GM12892 (cell line): ENCODE results near the gene SNX4.

Experiments used
- POLR2A ChIP-seq: IDR thresholded peaks from 2 replicates; pipeline ENCODE4 v1.6.1; 2011; ENCODE audit warnings: low read depth, low read length, control low read depth
- POLR2AphosphoS5 ChIP-seq: IDR thresholded peaks from 2 replicates; pipeline ENCODE4 v1.6.1; 2011; ENCODE audit warnings: low read depth, low read length, control low read depth

- TF ChIP-seq POLR2A (no peak), POLR2AphosphoS5 (no peak)
Measured at GRCh38 chr3:125403789-125404188, 116.2 kb downstream of the SNX4 start.
